ENCODE results near the gene FLOT1. TPM values are rescaled to one million over a fixed set of nuclear protein-coding genes. Genes with fewer than 3 reads are reported as not detected.
"Not testable (repeated sequence)": the region's sequence is repeated elsewhere in the genome, so short reads cannot be mapped to it uniquely, and the experiment has no call there.

FLOT1 gene
- total RNA-seq, 1 donor from 2014 or later = 46.9 TPM

DNA sequence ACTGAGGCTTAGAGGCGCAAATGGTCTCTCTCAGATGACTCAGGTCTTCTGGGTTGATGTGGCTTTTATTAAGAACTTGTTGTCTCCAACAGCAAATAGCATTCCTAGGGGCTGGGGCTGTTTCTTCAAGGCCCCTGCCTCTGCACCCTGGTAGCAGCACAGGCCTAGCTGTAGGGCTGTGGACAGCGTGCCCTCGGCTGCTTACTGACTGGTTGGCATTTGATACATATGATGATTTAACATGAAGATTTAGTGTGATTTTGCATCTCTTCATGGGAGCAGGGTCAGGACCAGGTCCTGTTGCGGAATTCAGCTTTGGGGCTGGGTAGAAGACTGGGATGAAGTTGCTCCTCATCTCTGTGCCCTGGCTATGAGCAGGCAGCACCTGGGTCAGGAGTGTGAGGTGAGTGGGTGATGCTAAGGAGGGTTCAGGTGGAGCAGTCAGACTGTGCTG is 26.2 kb upstream of the FLOT1 start:
- FAIRE-seq (no peak), DNase-seq (ENCODE audit: low spot score in 2 of 2) (no peak)

DNA sequence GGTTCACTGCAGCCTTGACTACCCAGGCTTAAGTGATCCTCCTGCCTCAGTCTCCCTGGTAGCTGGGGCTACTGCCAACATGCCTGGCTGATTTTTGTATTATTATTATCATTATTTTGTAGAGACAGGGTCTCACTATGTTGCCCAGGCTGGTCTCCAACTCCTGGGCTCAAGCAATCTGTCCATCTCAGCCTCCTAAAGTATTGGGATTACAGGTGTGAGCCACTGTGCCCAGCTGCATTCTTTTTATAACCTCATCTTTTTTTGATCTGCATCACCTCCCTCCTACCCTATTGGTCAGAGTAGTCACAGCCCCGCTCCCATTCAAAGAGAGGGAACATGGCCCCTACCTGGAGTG is 25.4 kb upstream of the FLOT1 start:
- FAIRE-seq (no peak), DNase-seq (ENCODE audit: low spot score in 2 of 2) (no peak)

DNA sequence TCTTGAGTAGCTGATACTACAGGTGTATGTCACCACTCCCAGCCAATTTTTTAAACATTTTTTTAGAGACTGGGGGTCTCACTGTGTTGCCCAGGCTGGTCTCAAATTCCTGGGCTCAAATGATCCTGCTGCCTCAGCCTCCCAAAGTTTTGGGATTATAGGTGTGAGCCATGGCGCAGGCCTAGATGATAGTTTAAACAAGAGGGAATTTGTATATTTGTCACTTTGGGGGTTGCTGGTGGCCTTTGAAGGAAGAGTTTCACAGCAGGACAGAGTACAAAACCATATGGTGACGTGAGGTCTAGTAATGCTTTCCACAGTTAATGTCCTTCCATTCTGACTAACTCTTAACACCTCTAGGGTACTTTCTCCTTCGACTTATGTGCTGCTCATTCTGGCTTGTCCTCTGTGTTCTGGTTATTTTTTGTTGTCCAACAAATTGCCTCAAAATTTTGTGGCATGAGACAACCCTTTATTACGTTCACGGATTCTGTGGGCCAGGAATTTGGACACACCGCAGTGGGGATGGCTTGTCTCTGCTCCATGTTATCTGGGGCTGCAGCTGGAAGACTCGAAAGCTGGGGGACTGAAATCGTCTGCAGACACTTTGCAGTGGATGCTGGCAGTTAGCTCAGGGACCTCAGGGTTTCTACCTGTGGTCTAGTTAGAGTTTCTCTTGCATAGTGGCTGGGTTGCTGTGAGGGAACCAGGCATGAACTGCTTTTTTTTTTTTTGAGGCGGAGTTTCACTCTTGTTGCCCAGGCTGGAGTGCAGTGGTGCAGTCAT is 24.9 kb upstream of the FLOT1 start:
- FAIRE-seq = no peak
- no peak for DNase-seq (ENCODE audit: low spot score in 2 of 2)

DNA sequence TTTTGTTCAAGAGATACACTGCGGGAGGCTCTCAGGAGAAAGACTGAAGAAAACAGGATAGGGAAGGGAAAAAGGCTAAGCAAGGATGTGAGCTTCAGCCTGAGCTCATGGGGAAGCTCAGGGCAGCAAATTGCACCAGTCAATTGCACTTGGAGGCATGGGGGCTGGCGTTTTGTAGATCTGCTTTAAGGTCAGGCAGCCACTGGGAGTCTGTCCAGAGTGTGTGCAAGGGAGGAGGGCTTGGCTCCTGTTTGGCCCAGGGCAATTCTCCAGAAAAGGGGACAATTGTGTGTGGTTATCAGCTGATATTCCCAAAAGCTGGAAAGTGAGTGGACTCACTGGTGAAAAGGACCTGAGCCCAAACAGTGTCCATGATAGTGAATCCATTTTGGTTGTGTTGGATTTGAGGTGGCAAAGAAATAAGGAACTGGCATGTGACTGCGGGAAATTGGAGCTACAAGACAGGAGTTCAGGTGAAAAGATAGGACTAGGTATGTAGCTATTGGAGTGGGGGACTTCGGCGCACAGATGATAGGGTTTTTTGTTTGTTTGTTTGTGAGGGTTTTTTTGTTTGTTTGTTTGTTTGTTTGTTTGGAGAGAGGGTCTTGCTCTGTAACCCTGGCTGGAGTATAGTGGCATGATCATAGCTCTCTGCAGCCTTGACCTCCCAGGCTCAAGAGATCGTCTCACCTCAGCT is 24.1 kb upstream of the FLOT1 start:
- no peak for DNase-seq (ENCODE audit: low spot score in 2 of 2)
- no peak for FAIRE-seq

DNA sequence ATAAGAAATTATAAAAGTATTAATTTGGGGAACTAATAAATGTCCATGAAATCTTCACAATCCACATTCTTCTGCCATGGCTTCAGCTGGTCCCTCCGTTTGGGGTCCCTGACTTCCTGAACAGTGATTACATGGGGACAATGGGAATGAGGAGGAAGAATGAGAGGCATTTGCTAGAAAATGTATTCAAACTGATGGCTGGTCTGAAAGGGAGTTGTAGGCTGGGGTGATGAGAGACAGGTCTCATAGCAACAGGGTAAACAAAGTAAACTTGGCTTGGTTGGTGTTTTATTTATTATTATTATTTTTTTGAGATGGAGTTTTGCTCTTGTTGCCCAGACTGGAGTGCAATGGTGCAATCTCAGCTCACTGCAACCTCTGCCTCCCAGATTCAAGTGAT is 23.0 kb upstream of the FLOT1 start:
- DNase-seq (ENCODE audit: low spot score in 2 of 2); FAIRE-seq: not testable (repeated sequence)

DNA sequence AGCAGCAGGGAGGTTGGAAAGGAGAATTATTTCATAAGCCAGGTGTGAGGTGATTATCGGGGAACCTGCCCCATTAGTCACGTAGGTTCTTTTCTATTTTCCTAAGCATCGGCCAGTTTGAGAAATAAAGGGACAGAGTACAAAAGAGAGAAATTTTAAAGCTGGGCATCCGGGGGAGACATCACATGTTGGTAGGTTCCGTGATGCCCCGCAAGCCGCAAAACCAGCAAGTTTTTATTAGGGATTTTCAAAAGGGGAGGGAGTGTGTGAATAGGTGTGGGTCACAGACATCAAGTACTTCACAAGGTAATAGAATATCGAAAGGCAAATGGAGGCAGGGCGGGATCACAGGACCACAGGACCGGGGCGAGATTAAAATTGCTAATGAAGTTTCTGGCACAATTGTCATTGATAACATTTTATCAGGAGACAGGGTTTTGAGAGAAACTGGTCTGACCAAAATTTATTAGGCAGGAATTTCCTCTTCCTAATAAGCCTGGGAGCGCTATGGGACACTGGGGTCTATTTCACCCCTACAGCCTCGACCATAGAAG is 22.1 kb upstream of the FLOT1 start:
- DNase-seq (ENCODE audit: low spot score in 2 of 2); FAIRE-seq: not testable (repeated sequence)

DNA sequence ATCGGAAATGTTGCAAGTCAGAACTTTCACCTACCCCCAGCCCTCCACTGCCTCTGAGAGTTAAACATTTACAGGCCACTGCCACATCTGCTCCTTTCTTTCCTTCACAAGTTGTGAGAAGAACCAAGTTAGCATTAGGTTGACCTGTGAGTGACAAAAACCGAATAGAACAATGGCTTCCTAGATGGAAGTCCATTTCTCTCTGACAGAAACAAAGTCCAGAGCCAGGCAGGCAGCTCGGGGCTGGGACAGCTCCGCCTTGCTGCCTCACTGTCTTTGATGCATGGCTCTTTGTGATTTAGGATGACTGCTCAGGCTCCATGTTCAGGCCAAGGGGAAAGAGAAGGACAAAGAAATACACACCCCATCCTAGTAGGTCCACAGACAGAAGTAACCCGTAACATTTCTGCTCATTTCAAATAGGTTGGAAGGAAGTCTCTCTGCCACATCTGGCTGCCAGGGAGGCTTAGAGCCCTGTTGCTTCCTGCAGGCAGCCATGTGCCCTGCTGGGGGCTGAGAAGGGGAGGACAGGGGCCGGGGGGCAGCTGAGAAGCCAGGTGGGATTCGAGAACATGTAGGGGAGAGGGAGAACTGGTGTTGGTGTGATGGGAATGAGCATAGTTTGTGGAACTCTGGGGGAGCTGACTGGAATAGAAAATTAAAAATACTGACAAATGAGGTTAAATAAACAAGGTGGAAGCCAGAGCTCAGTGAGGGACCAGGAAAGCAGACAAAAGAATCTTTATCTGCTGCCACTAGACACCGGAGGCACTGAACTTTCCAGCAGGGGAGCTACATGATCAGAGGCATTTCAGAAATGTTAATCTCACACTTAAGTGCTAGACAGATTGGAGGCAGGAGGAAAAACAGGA is 21.4 kb upstream of the FLOT1 start:
- no peak for DNase-seq (ENCODE audit: low spot score in 2 of 2)
- no peak for FAIRE-seq

DNA sequence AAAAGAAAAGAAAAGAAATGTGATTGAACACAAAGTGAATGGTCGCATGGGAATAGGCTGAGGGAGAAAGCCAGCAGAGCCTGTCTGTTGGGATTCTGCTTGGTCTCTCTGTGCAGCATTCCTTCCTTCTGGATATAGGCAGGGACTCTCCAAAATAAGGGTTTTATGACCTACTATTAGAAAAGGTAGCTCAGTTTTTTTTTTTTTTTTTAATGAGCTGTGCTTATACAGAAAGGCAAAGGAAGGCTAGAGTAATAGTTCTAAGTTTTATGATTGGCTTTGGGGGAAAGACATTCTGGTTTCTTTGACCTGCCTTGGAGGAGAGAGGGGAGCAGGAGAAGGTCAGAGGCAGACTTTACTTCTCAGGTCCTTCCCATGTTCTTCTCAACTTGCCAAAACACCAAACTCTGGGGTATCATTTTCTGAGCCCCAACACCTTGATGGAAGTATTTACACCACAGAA is 20.7 kb upstream of the FLOT1 start:
- FAIRE-seq = no peak
- no peak for DNase-seq (ENCODE audit: low spot score in 2 of 2)

DNA sequence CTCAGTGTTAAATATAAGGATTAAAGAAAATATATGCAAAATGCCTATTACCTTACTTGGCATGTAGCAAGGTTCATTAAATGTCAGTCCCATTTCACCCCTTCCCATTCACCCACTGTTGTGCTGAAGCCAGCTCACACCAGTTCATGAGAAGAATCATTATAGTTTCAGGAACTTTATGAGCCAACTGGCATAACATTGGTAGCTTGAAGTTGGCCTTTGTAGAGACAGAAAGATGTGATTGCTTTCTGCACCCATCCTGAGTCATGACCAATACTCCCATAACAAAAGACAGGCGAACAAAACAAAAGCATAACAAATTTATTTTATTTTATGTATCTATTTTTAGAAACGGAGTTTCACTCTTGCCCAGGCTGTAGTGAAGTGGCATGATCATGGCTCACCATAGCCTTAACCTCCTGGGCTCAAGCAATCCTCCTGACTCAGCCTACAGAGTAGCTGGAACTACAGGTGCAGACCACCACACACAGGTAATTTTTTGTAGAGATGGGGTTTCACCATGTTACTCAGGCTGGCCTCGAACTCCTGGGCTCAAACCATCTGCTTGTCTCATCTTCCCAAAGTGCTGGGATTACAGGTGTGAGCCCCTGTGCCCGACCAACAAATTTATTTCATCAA is 19.4 kb upstream of the FLOT1 start:
- DNase-seq (ENCODE audit: low spot score in 2 of 2) = no peak
- no peak for FAIRE-seq

DNA sequence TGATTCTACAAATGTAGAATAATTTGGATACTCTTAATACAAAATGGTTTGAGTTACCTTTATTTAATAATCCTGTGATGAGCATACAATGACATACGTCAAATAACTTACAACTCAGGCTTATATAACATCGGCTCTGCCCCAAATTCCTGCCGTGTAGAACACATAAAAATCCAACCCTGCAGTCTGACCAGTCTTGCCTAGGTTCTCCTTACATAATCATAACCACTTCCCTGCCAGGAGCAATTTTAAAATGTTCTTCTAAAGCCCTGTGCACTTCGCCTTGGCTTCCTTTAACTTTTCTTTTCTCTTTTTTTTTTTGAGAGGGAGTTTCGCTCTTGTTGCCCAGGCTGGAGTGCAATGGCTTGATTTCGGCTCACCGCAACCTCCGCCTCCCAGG is 18.1 kb upstream of the FLOT1 start:
- FAIRE-seq = no peak
- DNase-seq (ENCODE audit: low spot score in 2 of 2) = no peak

DNA sequence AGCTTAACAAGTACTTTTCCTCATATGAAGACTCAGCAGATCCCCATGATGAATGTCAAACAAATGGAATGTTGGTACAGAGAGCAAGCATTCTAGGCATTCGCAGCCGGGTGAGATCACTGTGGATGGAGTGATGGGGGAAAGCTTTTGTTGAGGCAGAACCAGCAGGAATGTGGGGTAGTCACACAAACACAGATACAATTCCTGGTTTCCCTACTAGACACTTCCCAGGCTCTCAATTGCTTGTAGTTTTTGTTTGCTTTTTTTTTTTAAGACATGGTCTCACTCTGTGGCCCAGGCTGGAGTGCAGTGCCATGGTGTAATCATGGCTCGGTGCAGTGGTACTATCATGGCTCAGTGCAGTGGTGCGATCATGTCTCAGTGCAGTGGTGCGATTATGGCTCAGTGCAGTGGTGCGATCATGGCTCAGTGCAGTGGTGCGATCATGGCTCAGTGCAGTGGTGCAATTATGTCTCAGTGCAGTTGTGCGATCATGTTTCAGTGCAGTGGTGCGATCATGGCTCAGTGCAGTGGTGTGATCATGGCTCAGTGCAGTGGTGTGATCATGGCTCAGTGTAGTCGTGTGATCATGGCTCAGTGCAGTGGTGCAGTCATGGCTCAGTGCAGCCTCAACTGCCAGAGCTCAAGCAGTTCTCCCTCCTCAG is 17.2 kb upstream of the FLOT1 start:
- DNase-seq (ENCODE audit: low spot score in 2 of 2) = no peak
- no peak for FAIRE-seq

DNA sequence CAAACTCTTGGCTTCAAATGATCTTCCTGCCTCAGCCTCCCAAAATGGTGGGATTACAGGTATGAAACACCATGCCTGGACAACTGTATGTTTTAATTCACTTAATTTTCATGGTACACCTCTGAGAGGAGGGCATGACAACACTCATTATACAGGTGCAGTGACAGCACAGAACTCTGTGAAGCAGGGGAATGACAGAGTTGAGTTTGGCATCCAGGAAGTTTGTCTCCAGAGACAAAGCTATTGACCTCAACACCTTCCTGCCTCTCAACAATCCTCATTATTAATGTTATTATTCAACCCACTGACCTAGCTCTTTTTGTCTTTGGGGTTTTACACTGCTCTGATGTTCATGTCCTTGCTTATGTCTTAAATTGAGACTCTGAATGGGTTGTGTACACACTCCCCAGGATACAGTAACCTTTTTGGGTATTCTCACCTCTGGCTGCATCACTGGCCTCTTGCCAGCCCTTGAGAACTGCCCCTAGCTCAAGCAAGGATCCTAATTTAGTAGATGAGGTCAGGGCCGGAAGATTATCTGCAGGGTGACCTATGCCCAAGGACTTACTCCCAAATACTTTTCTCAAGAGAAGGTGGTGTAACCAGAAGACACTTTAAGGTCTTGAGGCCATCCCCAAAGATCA is 14.9 kb upstream of the FLOT1 start:
- no peak for FAIRE-seq
- no peak for DNase-seq (ENCODE audit: low spot score in 2 of 2)

DNA sequence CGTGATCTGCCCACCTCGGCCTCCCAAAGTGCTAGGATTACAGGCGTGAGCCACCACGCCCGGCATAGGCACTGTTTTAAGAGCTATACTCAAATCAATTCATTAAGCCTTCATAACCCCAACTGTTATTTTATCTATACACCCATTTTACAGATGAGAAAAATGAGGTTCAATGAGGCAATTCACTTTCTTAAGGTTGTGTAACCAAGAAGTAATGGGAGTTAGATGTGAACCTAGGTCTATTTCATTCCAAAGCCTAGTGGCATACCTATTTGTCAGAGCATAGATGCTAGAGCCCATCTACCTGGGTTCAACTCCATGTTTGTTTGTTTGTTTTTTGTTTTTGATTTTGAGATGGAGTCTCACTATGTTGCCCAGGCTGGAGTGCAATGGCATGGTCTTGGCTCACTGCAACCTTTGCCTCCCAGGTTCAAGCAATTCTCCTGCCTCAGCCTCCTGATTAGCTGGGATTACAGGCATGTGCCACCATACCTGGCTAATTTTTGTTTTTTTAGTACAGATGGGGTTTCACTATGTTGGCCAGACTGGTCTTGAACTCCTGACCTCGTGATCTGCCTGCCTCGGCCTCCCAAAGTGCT is 14.0 kb upstream of the FLOT1 start:
- not testable (repeated sequence) for FAIRE-seq; DNase-seq (ENCODE audit: low spot score in 2 of 2)

DNA sequence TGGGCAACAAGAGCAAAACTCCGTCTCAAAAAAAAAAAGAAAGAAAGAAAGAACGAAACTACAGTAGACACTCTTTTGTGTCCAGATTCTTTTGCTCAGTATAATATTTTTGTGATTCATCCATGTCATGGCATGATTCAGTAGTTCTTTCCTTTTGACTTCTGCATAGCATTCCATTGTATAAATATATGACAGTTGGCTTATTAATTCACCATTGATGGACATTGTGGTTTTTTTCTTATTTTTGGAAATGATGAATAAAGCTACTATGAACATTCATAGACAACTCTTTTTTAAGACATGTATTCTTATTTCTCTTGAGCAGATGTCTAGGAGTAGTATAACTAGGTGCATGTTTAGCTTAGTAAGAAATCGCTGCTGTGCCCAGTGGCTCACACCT is 12.1 kb upstream of the FLOT1 start:
- DNase-seq (ENCODE audit: low spot score in 2 of 2) = no peak
- no peak for FAIRE-seq

DNA sequence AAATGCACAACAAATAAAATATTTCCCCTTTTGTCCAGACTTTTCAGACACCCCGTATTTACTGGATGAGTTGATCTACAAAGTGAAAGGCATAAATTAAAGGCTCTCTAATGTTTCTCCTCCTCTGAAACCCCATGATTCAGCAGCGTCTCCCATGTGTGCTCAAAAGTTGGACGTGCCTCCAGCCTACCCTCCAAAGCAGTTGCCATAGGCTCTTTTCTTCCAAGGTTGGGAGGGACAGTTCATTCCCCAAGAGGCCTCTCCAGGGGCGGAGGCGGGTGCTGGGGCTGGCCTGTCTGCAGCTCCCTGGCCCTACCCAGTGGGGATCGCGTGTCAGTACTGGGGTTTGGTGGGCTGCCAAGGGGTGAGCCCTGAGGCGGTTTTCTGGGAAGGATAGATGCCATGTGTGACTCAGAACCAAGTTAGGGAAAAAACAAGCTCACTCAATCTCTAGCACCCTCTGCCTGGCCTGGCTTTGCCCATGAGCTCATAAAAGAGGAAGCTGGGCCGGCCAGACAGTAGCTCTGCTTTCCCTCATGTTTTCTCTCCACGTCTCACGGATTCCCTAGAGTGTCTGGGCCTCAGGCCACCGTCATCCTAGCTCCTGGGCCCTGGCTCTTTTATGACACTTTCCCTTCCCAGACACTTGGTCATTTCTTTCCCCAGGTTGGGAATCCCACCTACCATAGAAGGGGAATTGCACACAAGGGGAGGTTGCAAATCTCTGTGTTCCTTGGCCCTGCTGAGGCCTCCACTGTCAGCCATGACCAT is 9.9 kb upstream of the FLOT1 start:
- no peak for FAIRE-seq
- no peak for DNase-seq (ENCODE audit: low spot score in 2 of 2)

DNA sequence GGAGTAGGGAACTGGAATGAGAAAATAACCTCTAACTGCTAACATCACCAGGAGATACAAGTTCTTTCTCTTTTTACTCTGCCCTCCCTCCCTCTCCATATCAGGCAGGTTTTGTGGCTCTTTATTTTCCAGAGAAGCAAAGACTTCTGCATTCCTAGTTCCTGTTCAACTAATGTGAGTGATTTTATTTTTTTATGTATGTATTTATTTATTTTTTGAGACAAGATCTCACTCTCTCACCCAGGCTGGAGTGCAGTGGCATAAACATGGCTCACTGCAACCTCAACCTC is 7.8 kb upstream of the FLOT1 start:
- FAIRE-seq (no peak), DNase-seq (ENCODE audit: low spot score in 2 of 2) (no peak)

DNA sequence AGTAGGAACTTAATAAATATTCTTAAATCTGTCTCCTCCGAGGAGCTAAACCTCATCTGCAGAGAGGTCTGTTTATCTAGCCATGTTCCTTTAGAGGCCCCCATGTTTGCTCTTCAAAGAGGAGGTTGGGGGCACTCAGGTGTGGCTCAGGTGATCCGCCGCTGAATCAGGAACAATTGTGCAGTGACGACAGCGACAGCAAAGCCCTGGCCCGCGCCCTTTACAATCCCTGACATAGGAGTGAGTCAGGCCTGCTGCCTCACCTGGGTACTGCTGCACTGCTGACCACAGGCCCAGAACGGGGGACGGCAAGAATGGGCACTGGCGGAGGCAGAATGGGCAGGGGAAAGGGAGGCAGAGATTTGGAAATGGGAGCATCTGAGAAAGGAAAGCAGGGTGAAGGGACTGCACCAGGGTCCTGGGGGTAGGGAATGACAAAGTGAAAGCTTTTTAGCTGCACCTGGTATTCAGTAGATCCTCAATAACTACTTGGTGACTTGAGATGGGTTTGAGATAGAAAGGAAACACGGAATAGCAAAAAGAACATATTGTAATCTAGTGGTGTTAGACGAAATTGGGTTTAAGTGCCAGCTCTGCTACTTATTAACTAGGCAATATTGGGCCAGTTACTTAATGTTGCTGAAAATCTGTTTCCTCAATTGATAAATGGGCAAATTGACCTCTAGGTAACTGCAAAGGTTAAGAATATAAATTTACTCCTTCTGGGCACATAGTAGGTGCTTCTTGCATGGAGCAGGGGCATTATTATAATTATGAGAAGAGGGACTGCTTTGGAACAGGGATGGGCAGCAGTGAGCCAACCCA is 7.3 kb upstream of the FLOT1 start:
- FAIRE-seq (no peak), DNase-seq (ENCODE audit: low spot score in 2 of 2) (no peak)
